Hindlimb muscle (tissue), 1 donor: ENCODE measurements around the gene CTSA. TPM values are rescaled to one million over a fixed set of nuclear protein-coding genes. Genes with fewer than 3 reads are reported as not detected.

ENCODE experiments used
- DNase-seq: peaks from one replicate; pipeline ENCODE4 v3.0.0-alpha.2; 2013
- polyA plus RNA-seq: library from polyadenylated mRNA; unstranded; fragments of 120-200 nt; gene quantifications from one replicate; pipeline ENCODE4 v1.2.1, GENCODE V29; 2013; ENCODE audit not compliant: insufficient read length

Gene CTSA
- polyA plus RNA-seq, 1 donor: 68.0 TPM

DNA sequence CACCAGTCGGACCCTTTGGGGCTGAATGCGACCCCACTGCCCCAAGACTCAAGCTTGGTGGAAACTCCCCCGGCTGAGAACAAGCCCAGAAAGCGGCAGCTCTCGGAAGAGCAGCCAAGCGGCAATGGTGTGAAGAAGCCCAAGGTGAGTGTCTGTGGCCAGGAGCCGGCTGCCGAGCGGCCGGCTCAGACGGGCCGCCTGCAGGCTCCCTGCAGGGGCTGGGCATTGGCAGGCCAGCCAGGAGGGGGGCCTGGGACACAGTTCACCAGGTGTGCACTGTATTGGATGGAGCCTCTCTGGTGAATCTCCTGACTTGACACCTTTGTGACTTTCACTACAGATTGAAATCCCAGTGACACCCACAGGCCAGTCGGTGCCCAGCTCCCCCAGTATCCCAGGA, 49.3 kb downstream of the CTSA start:
- DNase-seq: no peak

DNA sequence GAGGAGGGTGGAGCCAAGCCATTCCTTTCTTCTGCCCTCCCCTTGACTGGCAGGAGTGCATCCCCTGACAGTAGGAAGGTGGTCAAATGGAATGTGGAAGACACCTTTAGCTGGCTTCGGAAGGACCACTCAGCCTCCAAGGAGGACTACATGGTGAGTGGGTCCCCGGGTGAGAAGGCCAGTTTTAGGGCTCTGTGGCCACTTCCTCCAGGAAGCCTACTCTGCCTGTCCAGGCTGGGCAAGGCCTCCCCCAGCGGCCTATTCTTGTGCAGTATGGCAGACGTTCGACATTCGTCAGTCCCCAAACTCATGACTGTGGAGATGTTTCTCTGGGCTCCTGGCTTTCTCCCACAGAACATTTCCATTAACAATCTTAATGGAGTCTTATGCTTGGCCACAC, 52.5 kb downstream of the CTSA start:
- DNase-seq: no peak

DNA sequence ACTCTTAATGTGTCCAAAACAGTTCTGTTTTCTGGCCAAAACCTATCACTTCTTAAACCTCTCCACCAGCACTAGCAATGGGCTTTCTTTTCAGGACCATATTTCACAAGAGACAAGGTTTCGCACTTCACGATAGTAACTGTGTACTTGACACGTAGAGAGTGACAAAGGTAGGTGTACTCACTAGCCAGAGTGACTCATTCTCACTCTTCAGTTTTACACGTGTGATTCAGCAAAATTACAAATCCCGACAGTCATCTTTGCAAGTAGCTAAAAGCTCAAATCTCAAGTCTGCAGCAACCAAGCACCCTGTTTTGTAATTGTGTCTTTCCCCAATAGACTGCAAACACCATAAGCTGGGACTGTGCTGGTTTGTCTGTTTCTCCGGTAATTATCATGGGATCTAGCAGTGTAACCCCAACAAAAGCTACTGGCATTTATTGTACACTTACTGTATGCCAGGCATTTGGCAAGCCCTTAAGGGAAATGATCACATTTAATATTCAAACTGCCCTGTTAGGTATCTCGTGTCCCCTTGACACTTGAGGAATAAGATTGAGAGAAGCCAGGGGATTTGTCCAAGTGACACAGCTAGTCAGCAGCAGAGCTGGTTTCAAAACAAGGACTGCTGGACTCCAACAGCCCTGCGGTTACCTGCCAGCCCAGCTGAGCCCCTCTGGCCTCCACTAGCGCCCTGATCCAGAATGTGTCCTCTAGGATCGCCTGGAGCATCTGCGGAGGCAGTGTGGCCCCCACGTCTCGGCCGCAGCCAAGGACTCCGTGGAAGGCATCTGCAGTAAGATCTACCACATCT, 53.2 kb downstream of the CTSA start:
- no peak for DNase-seq

DNA sequence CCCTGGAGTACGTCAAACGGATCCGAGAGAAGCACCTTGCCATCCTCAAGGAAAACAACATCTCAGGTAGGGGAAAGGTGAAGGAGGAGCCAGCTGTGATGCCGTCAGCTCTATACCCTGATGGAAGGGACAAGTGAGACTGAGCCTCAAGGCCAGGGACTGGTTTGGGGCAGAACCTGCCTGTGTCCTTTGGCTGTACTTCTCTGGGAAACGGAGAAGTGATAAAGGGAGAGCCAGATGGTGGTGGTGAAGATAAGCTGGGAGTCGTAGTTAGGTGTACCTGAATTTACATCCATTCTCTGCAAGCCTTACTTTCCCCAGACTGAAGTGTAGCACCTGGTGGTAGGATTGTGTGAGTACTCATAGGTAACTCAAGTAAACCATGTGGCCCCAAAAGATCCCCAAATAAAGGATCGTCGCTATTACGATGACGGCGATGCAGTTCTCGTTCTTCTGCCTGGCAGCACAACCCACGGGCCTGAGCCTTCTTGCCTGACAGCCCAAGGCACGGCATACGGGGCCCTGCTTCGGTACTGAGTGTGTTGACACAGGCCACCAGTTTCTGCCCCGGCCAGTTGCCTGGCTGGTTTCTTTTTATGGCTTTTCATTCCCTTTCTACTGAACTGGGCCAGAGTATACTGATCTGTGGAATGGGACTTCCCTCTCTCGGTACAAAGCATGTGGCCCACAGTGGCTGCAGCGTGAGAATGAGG, 54.0 kb downstream of the CTSA start:
- no peak for DNase-seq

DNA sequence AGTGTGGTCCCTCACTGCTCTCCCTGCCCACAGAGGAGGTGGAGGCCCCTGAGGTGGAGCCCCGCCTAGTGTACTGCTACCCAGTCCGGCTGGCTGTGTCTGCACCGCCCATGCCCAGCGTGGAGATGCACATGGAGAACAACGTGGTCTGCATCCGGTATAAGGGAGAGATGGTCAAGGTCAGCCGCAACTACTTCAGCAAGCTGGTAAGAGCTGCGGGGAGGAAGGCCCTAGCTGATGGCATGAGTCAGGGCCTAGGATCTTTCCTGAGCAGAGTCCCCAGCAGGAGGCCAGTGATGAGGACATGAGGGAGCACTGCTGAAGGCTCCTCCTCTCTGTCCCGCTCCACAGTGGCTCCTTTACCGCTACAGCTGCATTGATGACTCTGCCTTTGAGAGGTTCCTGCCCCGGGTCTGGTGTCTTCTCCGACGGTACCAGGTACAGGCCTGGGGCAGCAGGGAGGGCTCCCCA, 54.6 kb downstream of the CTSA start:
- no peak for DNase-seq

DNA sequence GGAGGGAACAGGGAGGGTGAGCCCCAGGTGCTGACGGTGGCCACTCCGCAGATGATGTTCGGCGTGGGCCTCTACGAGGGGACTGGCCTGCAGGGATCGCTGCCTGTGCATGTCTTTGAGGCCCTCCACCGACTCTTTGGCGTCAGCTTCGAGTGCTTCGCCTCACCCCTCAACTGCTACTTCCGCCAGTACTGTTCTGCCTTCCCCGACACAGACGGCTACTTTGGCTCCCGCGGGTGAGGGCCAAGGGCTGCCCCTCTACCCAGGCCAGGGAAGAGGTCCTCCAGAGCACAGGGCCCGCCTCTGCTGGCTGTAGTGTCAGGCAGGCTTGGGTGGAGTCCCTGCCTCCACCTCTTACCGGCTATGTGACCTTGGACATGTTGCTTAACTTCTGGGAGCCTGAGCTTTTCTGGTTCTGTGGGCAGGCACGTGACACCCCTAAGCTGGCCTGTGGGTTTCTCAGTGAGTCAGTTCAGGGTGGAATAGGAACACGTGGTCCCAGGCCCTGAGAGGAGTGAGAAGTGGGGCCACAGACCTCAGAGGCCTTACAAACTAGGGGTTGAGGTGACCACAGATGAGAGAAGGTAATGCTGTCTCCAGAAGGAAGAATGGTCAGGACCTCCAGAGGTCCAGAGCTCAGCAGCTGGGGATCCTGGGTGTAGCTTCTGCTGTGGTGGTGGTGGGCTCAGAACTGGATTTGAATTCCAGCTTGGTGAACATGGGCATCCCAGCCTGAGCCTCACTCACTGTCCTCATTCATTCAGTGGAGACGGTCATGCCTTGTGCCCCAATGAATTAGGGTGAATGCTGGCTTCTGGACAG, 55.2 kb downstream of the CTSA start:
- DNase-seq: no peak

DNA sequence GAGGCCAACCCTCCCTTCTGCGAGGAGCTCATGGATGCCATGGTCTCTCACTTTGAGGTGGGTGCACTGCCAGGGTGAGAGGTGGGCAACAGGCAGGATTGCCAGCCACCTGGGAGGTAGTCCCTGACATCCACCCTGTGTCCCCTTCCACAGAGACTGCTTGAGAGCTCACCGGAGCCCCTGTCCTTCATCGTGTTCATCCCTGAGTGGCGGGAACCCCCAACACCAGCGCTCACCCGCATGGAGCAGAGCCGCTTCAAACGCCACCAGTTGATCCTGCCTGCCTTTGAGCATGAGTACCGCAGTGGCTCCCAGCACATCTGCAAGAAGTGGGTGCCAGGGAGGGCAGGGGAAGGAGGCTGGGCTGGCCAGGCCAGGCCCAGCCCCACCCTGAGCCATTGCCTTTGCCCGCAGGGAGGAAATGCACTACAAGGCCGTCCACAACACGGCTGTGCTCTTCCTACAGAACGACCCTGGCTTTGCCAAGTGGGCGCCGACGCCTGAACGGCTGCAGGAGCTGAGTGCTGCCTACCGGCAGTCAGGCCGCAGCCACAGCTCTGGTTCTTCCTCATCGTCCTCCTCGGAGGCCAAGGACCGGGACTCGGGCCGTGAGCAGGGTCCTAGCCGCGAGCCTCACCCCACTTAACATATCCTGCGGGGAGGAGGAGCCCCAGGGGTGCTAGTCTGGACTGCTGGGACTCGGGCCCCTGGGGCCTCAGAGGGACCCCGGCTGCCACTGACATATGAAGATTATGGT, 56.2 kb downstream of the CTSA start:
- DNase-seq: no peak

DNA sequence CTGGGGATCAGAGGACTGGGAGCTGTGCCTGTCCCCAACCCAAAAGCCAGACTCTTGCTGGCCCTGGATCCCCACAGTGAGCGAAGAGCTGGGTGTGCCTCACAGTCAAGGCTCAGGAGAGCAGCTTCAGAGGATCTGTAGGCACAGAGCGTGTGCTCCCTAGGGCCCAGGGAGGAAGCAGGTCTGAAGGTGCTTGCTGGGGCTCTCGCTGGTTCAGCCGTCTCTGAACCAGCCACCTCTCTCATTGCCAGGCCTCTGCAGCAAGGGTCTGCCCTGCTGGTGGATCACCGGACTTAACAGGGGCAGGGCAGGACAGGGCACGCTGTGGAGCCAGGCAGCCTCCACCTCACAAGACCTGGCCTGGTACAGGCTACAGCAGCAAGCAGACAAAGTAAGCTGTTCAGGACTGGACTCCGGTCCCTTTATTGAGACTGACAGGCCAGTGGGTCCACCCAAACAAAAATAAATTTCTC, 57.2 kb downstream of the CTSA start:
- DNase-seq: no peak

Other genes with a start within 250 kb of the CTSA start
- not detected for gene WFDC11, start 221.1 kb upstream of the CTSA start, polyA plus RNA-seq
- gene WFDC13, start 189.3 kb upstream of the CTSA start, polyA plus RNA-seq: not detected
- gene WFDC10B, start 186.3 kb upstream of the CTSA start, polyA plus RNA-seq: not detected
- gene SPINT4, start 169.0 kb upstream of the CTSA start, polyA plus RNA-seq: not detected
- gene WFDC3, start 99.5 kb upstream of the CTSA start, polyA plus RNA-seq: 0.92 TPM
- 50.5 TPM for gene DNTTIP1, start 99.4 kb upstream of the CTSA start, polyA plus RNA-seq
- 26.2 TPM for gene UBE2C, start 78.7 kb upstream of the CTSA start, polyA plus RNA-seq
- 9,031 TPM for gene TNNC2, start 64.0 kb upstream of the CTSA start, polyA plus RNA-seq
- 34.7 TPM for gene SNX21, start 57.5 kb upstream of the CTSA start, polyA plus RNA-seq
- gene ACOT8, start 33.9 kb upstream of the CTSA start, polyA plus RNA-seq: 19.9 TPM
- 4.2 TPM for gene ZSWIM3, start 33.7 kb upstream of the CTSA start, polyA plus RNA-seq
- 11.9 TPM for gene ZSWIM1, start 10.1 kb upstream of the CTSA start, polyA plus RNA-seq
- gene SPATA25, start 3.7 kb upstream of the CTSA start, polyA plus RNA-seq: 9.2 TPM
- 24.5 TPM for gene NEURL2, start 127 bp upstream of the CTSA start, polyA plus RNA-seq
- 26.2 TPM for gene PLTP, start 20.8 kb downstream of the CTSA start, polyA plus RNA-seq
- gene PCIF1, start 43.3 kb downstream of the CTSA start, polyA plus RNA-seq: 26.4 TPM
- 12.0 TPM for gene ZNF335, start 80.9 kb downstream of the CTSA start, polyA plus RNA-seq
- 0.25 TPM for gene MMP9, start 117.6 kb downstream of the CTSA start, polyA plus RNA-seq
- 1.3 TPM for gene SLC12A5, start 137.9 kb downstream of the CTSA start, polyA plus RNA-seq
- 36.6 TPM for gene NCOA5, start 198.6 kb downstream of the CTSA start, polyA plus RNA-seq
- gene CD40, start 227.0 kb downstream of the CTSA start, polyA plus RNA-seq: 7.4 TPM